ENCODE data around the gene AATK.

DNA sequence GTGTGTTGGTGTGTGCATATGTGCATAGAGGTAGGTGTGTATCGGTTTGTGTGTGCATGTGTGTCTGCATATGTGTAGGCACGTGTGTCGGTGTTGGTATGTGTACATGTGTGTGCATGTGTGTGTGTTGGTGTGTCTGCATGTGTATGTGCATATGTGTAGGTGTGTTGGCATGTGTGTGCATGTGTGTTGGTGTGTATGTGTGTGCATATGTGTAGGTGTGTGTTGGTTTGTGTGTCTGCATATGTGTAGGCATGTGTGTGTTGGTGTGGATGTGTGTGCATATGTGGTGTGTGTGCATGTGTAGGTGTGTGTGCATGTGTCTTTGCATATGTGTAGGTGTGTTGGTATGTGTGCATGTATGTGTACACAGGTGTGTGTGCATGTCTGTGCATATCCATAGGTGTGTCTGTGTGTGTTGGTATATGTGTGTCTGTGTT, 3.9 kb upstream of the AATK start:
- TF ChIP-seq SIN3A (IDR thresholded peaks at IDR 0.05; ENCODE audit: borderline replicate concordance, low read depth, low read length) = no peak
- no peak for TF ChIP-seq RXRA (IDR thresholded peaks at IDR 0.05; ENCODE audit: borderline replicate concordance, low read depth)
